ENCODE data around the gene ADAM17.

ADAM17 gene

GRCh38 chr2:9573840-9574239 lies 18.2 kb upstream of the ADAM17 start:
- Histone ChIP-seq H3K36me3 (ENCODE audit: control insufficient read depth, insufficient read depth, low read length) (no peaks in the 10 kb centered on the region), H3K4me3 (replicated peaks; ENCODE audit: low read depth, low read length) (no peak overlapping the region), H3K27me3 (replicated peaks; ENCODE audit: control insufficient read depth, insufficient read depth, low read length) (no peaks in the 10 kb centered on the region)
- TF ChIP-seq, protein P1, sequence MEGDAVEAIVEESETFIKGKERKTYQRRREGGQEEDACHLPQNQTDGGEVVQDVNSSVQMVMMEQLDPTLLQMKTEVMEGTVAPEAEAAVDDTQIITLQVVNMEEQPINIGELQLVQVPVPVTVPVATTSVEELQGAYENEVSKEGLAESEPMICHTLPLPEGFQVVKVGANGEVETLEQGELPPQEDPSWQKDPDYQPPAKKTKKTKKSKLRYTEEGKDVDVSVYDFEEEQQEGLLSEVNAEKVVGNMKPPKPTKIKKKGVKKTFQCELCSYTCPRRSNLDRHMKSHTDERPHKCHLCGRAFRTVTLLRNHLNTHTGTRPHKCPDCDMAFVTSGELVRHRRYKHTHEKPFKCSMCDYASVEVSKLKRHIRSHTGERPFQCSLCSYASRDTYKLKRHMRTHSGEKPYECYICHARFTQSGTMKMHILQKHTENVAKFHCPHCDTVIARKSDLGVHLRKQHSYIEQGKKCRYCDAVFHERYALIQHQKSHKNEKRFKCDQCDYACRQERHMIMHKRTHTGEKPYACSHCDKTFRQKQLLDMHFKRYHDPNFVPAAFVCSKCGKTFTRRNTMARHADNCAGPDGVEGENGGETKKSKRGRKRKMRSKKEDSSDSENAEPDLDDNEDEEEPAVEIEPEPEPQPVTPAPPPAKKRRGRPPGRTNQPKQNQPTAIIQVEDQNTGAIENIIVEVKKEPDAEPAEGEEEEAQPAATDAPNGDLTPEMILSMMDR (IDR thresholded peaks at IDR 0.05; ENCODE audit: insufficient read depth, low read length, poor library complexity, severe bottlenecking) = no peak
- no peak for DNase-seq (ENCODE audit: extremely low read depth, insufficient read length)

- Histone ChIP-seq H3K27me3 (replicated peaks; ENCODE audit: control insufficient read depth, insufficient read depth, low read length) (no peaks in the 10 kb centered on the region), H3K4me3 (replicated peaks; ENCODE audit: low read depth, low read length) (no peak overlapping the region), H3K36me3 (ENCODE audit: control insufficient read depth, insufficient read depth, low read length) (no peaks in the 10 kb centered on the region)
- DNase-seq (ENCODE audit: extremely low read depth, insufficient read length) = no peak
- TF ChIP-seq, protein P1 (IDR thresholded peaks at IDR 0.05; ENCODE audit: insufficient read depth, low read length, poor library complexity, severe bottlenecking) = no peak
Observed at GRCh38 chr2:9573013-9573720, 17.5 kb upstream of the ADAM17 start.

DNA sequence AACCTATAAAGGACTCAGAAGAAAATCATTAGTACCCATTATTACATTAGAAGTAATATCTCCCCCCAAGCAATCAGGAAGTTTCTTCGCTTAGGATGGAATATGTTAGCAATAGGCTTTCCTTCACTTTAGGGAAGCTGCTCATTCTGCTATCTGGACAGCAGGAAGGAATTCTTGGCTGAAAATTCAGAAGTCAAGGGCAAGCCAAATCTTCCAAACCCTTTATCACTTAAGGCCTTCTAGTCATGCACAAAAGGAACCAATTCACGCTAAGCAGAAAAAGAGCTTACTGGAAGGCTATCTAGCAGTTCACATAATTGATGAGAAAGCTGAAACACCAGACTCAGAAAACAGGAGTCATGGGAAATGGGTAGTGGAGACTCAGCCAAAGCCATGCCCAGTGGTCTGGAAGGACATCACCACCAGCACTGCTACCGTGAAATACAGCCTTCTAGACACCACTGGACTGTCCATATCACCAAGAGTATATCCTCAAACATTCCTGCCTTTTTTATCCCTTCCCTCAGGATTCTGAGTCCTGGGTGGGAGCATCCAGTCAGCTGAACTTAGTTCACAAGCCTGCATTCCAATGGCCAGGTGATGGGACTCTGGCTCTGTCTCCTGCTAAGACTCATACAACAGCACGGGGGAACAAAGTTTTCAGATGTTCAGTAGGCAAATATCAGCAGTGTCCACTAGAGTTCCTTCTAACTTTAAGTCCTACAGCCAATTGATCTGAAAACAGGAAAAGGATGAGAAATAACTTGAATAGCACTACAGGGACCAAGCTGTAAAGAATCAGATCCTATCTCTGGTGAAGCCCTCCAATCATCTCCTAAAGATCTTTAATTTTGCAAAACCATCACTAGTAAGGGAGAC lies 14.8 kb upstream of the ADAM17 start:
- H3K4me3 ChIP-seq (replicated peaks; ENCODE audit: low read depth, low read length) = no peak overlapping the region
- no peak for DNase-seq (ENCODE audit: extremely low read depth, insufficient read length)
- H3K36me3 ChIP-seq (ENCODE audit: control insufficient read depth, insufficient read depth, low read length) = no peaks in the 10 kb centered on the region
- TF ChIP-seq, protein P1 (IDR thresholded peaks at IDR 0.05; ENCODE audit: insufficient read depth, low read length, poor library complexity, severe bottlenecking) = peak; percentile 18
- no peaks in the 10 kb centered on the region for H3K27me3 ChIP-seq (replicated peaks; ENCODE audit: control insufficient read depth, insufficient read depth, low read length)

- TF ChIP-seq, protein P1 (IDR thresholded peaks at IDR 0.05; ENCODE audit: insufficient read depth, low read length, poor library complexity, severe bottlenecking) = no peak
- DNase-seq (ENCODE audit: extremely low read depth, insufficient read length) = no peak
- Histone ChIP-seq H3K27me3 (replicated peaks; ENCODE audit: control insufficient read depth, insufficient read depth, low read length) (no peaks in the 10 kb centered on the region), H3K36me3 (ENCODE audit: control insufficient read depth, insufficient read depth, low read length) (no peaks in the 10 kb centered on the region), H3K4me3 (replicated peaks; ENCODE audit: low read depth, low read length) (no peak overlapping the region)
Observed at GRCh38 chr2:9565436-9566153, 10.0 kb upstream of the ADAM17 start.

DNA sequence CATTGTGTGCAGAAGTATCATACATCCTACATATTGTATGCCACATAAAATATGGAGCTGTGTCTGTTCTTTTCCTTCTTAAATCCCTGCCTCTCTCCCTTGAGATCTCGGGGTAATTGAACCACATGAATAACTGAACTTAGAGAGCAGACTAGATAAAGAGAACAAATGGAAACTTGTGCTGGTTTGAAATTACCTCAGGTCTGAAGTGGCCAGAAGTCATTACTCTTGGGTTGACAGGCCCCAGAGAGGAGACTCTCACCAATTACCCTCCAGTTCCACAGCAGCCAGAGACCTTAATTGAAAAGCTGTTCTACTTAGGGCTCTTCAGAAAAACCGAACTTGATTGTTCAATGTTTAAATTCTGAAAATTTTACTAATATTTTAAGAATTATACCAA lies 5.0 kb upstream of the ADAM17 start:
- no peak overlapping the region for H3K4me3 ChIP-seq (replicated peaks; ENCODE audit: low read depth, low read length)
- DNase-seq (ENCODE audit: extremely low read depth, insufficient read length) = no peak
- TF ChIP-seq, protein P1 (IDR thresholded peaks at IDR 0.05; ENCODE audit: insufficient read depth, low read length, poor library complexity, severe bottlenecking) = no peak
- H3K36me3 ChIP-seq (ENCODE audit: control insufficient read depth, insufficient read depth, low read length) = no peaks in the 10 kb centered on the region
- no peaks in the 10 kb centered on the region for H3K27me3 ChIP-seq (replicated peaks; ENCODE audit: control insufficient read depth, insufficient read depth, low read length)

Measured in GM06990 (cell line).